A549 (cell line): ENCODE results near the gene CEP152.

ENCODE experiments used
- CTCF ChIP-seq: fragments of >200 bp; sonication (Bioruptor Twin); formaldehyde crosslinking; IDR thresholded peaks from 3 replicates; pipeline ENCODE4 v1.5.1; 2016
- ESRRA ChIP-seq: fragments of 150-350 bp; IDR thresholded peaks from 2 replicates; pipeline ENCODE4 v1.6.1; 2014; ENCODE audit warnings: mild to moderate bottlenecking, low read length, borderline replicate concordance
- GATA3 ChIP-seq: IDR thresholded peaks from 2 replicates; pipeline ENCODE4 v1.6.1; 2012; ENCODE audit warnings: borderline replicate concordance
- JUN ChIP-seq, 2 experiments: fragments of >200 bp; sonication (Bioruptor Twin); formaldehyde crosslinking; IDR thresholded peaks; 2 replicates in 1 of 2; 3 replicates in 1 of 2; pipeline ENCODE4 v1.6.1; 2016 to 2017
- JUNB ChIP-seq: fragments of >200 bp; sonication (Bioruptor Twin); formaldehyde crosslinking; IDR thresholded peaks from 2 replicates; pipeline ENCODE4 v1.6.1; 2016
- PHF8 ChIP-seq: fragments of 200-600 bp; sonication (generic); IDR thresholded peaks from 2 replicates; pipeline ENCODE4 v1.6.1; 2016; ENCODE audit warnings: low read depth, mild to moderate bottlenecking, antibody characterized with exemption, moderate library complexity, borderline replicate concordance
- POLR2A ChIP-seq: IDR thresholded peaks from 2 replicates; pipeline ENCODE4 v1.6.1; 2012; ENCODE audit warnings: mild to moderate bottlenecking, low read length
- RAD21 ChIP-seq, 2 experiments: fragments of >200 bp in 1 of 2; sonication (Bioruptor Twin) in 1 of 2; formaldehyde crosslinking in 1 of 2; IDR thresholded peaks in 1 of 2; conservative IDR thresholded peaks in 1 of 2; 2 replicates in 1 of 2; 3 replicates in 1 of 2; pipeline ENCODE4 v1.6.1; 2012 to 2018; ENCODE audit warnings: inconsistent platforms in 1 of 2
- ZFP36 ChIP-seq: fragments of 450-650 bp; IDR thresholded peaks from 2 replicates; pipeline ENCODE4 v1.6.1; 2014; ENCODE audit warnings: borderline replicate concordance; ENCODE audit not compliant: partially characterized antibody

GRCh38 chr15:48785195-48785594, 25.7 kb downstream of the CEP152 start:
- TF ChIP-seq JUN (IDR thresholded peaks at IDR 0.05) (no peak), CTCF (no peak), GATA3 (no peak), RAD21 (conservative IDR thresholded peaks at IDR 0.05 in 1 of 2, IDR thresholded peaks at IDR 0.05 in 1 of 2) (no peak), JUNB (no peak), ESRRA (no peak), ZFP36 (no peak), PHF8 (no peak), POLR2A (no peak)
